ENCODE measurements around the gene ARHGEF12. TPM values are rescaled to one million over a fixed set of nuclear protein-coding genes. Genes with fewer than 3 reads are reported as not detected.

The ARHGEF12 gene
- total and polyA plus RNA-seq, 2 experiments from 2014 or later: 9.0 to 38.9 TPM

GRCh38 chr11:120471994-120472393 lies 135.8 kb downstream of the ARHGEF12 start:
- H3K36me3 ChIP-seq (ENCODE audit: insufficient read depth): peaks cover 3% of the 10 kb centered on the region; the same call in 1 of the 2 replicates
- H3K4me3 ChIP-seq: no peak overlapping the region
- no peak overlapping the region for H3K4me3 Mint-ChIP-seq
- H2AFZ ChIP-seq: no peak overlapping the region
- no peak for TF ChIP-seq ZNF462 (CRISPR knock-in tag; IDR thresholded peaks at IDR 0.05)
- TF ChIP-seq STAT1 (IDR thresholded peaks at IDR 0.05; ENCODE audit: unreplicated experiment): no peak
- TF ChIP-seq EZH2 (IDR thresholded peaks at IDR 0.05; ENCODE audit: low read depth, unreplicated experiment): no peak
- TF ChIP-seq ZNF331 (CRISPR knock-in tag; IDR thresholded peaks at IDR 0.05; ENCODE audit: low read depth): no peak
- no peak for TF ChIP-seq CREB1 (CRISPR knock-in tag; IDR thresholded peaks at IDR 0.05; ENCODE audit: low read depth)
- TF ChIP-seq POLR2AphosphoS5 (IDR thresholded peaks at IDR 0.05; ENCODE audit: low read depth): no peak
- no peak for TF ChIP-seq ETS1 (IDR thresholded peaks at IDR 0.05)
- no peak for TF ChIP-seq CTCF (conservative IDR thresholded peaks at IDR 0.05; ENCODE audit: low read depth in 2 of 2)
- no peak for TF ChIP-seq ZNF114 (CRISPR knock-in tag; IDR thresholded peaks at IDR 0.05)
- TF ChIP-seq REST (IDR thresholded peaks at IDR 0.05; ENCODE audit: unreplicated experiment): no peak
- no peak for TF ChIP-seq NANOG (IDR thresholded peaks at IDR 0.05; ENCODE audit: borderline replicate concordance)
- no peak for TF ChIP-seq JUNB (IDR thresholded peaks at IDR 0.05; ENCODE audit: unreplicated experiment)
- no peak for TF ChIP-seq EZH2phosphoT487 (IDR thresholded peaks at IDR 0.05; ENCODE audit: unreplicated experiment)
- peaks cover 4% of the 10 kb centered on the region; the same call in 1 of the 2 replicates for H4K20me1 ChIP-seq (replicated peaks; ENCODE audit: insufficient read depth)
- no peak for ATAC-seq
- H3K27me3 Mint-ChIP-seq (ENCODE audit: insufficient read depth, low read depth, poor library complexity): no peaks in the 10 kb centered on the region
- no peak for DNase-seq (ENCODE audit: low spot score)
- H3K4me1 ChIP-seq (ENCODE audit: insufficient read depth): no peaks in the 10 kb centered on the region
- H3K27me3 ChIP-seq (ENCODE audit: insufficient read depth): no peaks in the 10 kb centered on the region
- H3K4me2 ChIP-seq: no peak overlapping the region
- no peaks in the 10 kb centered on the region for H3K79me2 ChIP-seq (replicated peaks; ENCODE audit: insufficient read depth)
- H3K9me3 Mint-ChIP-seq: no peaks in the 10 kb centered on the region
- H3K4me1 Mint-ChIP-seq: no peaks in the 10 kb centered on the region
- H3F3A ChIP-seq (replicated peaks; ENCODE audit: low read depth): no peaks in the 10 kb centered on the region
- H3K9me2 ChIP-seq (ENCODE audit: insufficient read depth): no peaks in the 10 kb centered on the region
- H3K27ac ChIP-seq (ENCODE audit: low read depth): no peak overlapping the region
- no peak overlapping the region for H3K27ac Mint-ChIP-seq
- peaks cover 26% of the 10 kb centered on the region for H3K36me3 Mint-ChIP-seq (ENCODE audit: low read depth)
